ENCODE results near the gene ATG7.
"Not testable (repeated sequence)": the region's sequence is repeated elsewhere in the genome, so short reads cannot be mapped to it uniquely, and the experiment has no call there.

ATG7 gene

DNA sequence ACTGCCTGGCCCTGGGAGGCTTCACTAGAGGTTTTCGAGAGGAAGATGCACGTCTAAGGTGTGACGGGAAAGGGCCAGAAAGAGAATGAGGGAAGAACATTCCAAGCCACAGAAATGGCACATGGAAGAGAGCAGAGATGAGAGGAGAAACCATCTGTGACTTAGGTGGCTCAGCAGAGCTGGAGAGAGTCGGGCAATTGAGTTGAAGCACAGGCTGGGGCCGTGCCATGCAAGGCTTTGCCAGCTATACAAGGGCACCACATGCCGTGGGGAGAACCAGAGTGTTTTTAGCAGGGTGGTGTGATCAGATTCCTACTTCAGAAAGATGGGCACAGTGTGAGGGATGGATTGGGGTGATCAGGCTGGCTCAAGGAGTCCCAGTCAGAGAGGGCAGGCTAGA, 245.4 kb downstream of the ATG7 start:
- DNase-seq, result no peak

GRCh38 chr3:11521167-11521566, 249.0 kb downstream of the ATG7 start:
- DNase-seq, result no peak

DNA sequence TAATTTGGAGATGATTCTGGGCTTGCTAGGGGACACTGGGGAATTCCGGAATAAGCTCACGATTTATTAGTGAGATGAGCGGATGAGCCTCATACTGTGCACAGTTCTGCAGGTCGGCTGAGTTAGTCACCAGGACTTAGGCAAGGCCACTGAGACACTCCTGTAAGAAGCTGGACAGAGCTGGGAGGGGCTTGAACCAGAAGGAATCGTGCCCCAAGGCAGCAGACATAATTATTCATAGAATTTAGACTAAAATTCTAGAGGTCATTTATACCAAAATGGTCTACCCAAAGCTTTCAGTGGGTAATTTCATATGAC, 250.2 kb downstream of the ATG7 start:
- DNase-seq, result no peak

GRCh38 chr3:11522953-11523571, 250.9 kb downstream of the ATG7 start:
- DNase-seq, result no peak

- DNase-seq, result no peak
Measured at GRCh38 chr3:11523572-11524101, 251.4 kb downstream of the ATG7 start.

DNA sequence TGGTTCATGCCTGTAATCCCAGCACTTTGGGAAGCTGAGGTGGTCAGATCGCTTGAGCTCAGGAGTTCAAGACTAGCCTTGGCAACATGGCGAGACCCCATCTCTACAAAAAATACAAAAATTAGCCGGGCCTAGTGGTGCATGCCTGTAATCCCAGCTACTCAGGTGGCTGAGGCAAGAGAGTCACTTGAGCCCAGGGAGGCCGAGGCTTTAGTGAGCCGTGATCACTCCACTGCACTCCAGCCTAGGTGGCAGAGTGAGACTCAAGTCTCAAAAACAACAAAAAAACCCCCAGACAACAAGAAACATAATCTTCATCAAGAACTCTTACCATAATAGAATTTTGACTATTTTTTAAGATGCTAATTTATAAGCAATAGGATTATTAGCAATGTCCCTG, 253.9 kb downstream of the ATG7 start:
- not testable (repeated sequence) for DNase-seq

GRCh38 chr3:11529281-11529680, 257.1 kb downstream of the ATG7 start:
- DNase-seq, result no peak

GRCh38 chr3:11530153-11530721, 258.0 kb downstream of the ATG7 start:
- peak; percentile 34 for DNase-seq

GRCh38 chr3:11532931-11533391, 260.8 kb downstream of the ATG7 start:
- no peak for DNase-seq

DNA sequence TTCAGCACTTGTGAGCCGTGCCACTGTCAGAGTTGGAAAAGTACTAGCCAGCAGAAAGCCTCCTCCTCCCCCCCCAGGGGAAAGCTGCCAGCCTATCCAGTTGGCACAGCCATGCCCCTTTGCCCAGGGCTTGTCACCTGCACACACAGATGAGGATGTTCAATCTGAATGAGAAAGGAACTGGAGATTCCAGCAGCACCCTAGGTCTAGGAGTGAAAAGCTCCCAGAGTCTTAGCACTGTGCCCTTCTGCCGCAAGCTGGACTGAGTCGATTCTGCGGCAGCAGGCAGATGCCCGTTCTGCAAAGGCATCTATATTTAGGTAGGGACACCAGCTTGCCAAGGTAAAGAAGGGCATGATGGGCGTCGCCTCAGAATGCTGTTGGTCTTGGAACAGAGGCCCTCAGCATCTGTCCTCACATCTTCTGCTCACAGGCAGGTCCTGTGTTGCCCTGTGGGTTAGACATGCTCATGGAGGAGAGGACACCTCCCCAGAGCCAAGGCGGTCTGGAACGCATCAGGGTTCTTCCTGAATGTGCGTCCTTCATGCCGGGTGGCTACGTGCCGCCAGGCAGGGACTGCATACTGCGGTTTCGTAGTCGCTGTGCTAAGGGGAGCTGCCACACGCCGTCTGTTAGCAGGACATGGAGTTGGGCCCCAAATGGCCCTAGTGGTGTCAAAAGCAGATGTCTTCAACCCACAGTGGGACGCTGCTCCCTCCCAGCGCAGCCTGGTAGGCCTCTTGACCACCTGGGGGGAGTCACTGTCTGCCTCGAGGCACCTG, 262.0 kb downstream of the ATG7 start:
- no peak for DNase-seq

DNA sequence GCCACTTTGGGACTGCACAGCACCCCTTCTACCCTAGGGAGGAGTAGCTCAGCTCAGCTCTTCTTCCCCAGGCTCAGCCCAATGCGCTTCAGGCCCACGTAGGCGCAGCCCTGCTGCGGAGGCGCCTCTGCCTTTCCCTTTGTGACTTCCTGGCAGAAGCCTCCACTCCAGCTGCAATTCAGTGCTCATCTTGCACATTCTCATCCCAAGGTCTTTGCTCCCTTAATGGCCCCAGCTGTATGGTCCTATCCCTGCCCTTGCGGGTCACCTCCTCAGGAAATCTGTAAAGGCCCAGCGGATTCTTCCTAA, 262.6 kb downstream of the ATG7 start:
- no peak for DNase-seq

- DNase-seq, result no peak
Measured at GRCh38 chr3:11535243-11535960, 263.2 kb downstream of the ATG7 start.

- no peak for DNase-seq
Measured at GRCh38 chr3:11536132-11536935, 264.1 kb downstream of the ATG7 start.

DNA sequence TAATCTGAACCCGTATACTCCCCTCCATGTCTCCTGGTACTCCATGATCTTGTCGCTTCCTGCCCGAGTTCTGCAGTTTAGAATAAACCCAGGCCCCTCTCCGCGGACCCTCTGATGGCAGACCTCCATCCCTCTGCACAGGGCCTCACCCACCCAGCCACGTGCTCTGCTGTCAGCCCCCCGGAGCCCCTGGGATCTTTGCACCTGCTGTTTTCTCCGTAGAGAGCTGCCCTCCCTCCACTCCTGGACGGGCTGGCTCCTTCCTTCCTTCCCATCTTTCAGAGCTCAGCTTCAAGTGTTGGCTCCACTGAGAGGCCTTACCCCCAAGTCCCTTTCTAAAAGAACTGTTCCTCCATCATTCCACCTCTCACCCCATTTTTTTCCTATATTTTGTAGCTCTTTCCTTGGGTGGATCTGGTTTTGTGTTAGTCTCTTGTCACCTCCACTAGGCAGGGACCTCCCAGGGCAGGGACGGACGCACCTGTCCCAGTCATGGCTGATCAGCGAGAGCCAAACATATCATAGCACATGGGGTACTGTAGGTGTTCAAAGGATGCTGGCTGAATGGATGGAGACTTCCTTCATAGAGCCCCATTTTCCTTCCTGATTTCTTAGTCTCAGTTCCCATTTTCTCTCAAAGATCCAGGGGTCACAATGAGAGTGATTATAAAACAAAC, 264.9 kb downstream of the ATG7 start:
- DNase-seq, result no peak

DNA sequence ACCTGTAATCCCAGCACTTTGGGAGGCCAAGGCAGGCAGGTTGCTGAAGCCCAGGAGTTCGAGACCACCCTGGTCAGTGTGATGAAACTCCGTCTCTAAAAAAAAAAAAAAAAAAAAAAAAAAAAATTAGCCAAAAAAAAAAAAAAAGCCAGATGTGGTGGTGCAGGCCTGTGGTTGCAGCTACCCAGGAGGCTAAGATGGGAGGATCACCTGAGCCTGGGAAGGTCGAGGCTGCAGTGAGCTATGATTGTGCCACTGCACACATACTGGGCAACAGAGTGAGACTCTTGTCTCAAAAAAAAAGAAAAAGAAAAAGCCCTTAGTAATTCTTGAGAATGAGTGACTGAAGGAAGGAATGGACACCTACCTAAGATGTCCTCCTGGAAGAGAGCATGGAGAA, 266.4 kb downstream of the ATG7 start:
- no peak for DNase-seq

DNA sequence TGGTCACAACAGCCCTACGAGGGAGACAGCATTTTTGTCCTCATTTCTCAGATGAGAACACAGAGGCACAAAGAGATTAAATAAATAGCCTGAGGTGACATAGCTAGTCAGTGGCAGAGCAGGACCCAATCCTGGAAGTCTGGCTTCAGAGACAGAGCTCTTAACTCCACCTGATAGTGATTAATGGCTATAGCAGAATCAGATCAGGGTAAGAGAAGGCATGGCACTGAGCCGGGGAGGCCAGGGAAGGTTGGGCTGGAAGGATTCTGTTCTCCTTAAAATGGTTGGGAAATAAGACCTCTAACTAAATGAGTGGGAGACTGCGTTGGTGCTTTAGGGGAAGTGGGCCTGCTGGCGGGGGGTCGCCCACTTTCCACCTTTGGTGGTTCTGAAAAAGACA, 267.0 kb downstream of the ATG7 start:
- no peak for DNase-seq

DNA sequence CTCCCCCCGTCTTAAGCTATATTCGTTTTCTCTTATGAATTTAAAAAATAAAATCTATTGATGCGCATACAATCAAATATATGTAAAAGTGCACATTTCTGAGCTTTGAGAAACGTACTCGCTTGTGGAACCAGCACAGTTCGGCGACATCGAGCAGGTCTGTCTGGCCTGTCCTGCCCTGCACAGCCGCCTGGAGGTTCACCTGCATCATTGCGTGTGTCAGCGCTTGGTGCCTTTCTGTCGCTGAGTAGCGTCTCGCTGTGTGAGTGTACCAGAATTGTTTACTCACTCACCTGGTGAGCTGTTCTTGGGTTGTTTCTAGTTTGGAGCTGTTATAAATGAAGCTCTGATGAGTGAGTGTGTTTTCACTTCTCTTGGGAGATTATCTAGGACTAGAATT, 267.5 kb downstream of the ATG7 start:
- DNase-seq, result no peak

DNA sequence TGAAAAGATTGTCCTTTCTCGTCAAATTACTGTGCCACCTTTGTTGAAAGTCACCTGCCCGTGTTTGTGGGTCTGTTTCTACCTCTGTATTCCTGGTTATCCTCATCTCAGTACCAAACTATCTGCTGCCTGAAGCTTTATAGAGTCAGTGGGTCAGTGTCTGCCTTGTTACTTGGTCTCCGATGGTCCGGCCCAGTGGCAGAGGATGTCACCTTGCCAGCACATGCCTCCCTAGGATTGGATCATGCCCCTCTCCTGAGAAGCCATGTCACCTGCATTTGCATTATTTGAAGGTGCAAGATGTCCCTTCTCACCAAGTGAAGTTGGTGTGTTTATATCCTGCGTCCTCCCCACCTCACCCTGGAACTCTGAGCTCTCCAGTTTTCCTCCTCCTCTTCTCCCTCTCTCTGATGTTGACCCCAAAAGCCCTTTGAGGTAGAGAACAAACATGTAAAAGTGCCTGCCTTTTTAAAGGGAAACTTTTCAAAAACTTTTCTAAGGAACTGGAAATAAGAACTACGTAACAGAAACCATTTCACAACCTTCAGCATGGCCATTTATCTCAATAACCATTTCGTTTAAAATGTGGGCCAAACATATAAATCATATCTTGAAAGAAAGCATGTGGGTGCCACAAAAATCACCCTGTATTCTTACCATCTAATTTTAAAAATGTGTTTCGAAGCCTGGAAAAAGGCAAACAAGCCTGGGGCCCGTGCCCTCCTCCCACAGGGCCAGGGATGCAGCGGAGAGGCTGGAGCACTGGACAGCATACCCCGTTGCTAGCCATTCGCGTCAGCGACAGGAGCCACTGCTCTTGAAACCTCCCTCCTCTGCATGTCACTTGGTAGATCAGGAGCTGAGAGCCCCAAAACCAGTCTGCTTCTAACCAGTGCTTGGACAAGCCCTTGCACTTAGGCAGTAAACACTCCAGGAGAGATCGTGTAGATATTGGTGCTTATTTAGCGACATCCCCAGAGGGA, 269.4 kb downstream of the ATG7 start:
- DNase-seq, result no peak

DNA sequence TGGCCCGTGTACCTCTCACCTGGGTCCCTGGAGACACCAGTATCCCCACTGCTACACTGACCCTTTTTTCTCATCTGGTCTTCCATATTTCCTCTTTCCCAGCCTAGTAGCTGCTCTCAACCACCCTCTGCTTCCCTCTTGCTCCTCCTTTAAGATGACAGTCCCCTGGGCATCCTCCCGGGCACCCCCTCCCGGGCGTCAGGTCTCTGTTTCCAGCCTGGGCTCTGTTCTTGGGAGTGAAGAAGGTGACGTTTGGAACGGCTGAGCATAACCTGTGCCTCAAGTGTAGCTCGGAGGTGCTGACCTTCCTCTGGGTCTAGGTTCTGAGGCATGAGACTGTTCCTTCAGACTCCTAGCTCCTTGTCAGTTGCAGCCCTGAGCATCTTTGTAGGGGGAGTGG, 270.4 kb downstream of the ATG7 start:
- DNase-seq, result no peak

DNA sequence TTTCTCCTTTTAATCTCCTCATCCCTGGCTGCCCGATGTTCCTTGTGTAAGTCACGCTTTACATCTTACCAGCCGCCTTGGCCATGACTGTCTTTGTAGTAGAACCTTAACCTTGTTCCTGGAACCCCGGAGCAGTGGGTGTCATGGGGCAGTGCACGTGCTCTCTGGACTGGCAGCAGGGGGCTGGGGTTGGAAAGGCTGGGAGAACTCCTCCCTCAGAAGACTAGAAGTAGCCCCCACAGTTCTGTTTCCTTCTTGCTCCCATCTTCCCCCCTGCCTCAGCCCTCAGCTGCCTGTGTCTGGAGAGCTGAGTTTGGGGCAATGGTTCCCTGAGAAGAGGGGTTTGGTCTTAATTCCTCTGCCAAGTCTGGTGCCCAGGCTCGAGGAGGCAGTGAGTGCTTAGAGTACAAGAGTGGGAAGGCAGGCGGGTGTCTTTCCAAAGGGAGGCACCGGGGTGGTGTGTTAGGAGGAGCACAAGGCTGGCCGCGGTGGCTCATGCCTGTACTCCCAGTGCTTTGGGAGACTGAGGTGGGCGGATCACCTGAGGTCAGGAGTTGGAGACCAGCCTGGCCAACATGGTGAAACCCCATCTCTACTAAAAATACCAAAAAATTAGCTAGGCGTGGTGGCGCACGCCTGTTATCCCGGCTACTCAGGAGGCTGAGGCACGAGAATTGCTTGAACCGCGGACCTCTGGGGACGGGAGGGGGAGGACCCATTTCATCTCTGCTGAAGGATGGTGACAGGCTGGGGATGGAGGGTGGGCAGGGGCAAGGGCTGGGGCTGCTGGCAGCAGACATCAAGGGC, 271.1 kb downstream of the ATG7 start:
- no peak for DNase-seq

All from NCI-H1105 (cell line).